Spinal cord (tissue), 10 donors: ENCODE measurements around the gene NDST1. TPM values are rescaled to one million over a fixed set of nuclear protein-coding genes. Genes with fewer than 3 reads are reported as not detected.
A peak's percentile ranks its signal among the peaks of the same experiment; 100 is the strongest.

Experiments used
- DNase-seq, 6 donors: peaks; one replicate each; pipeline versions ENCODE4 v3.0.0 to v3.0.0-alpha.2; 2013 to 2015; ENCODE audit warnings: low spot score in 6 of 6, low read depth in 4 of 6
- H3K27ac ChIP-seq: one replicate; pipeline ENCODE4 v1.5.1; 2013; ENCODE audit warnings: low read depth, low read length, control low read depth
- H3K27me3 ChIP-seq: one replicate; pipeline ENCODE4 v1.6.1; 2013; ENCODE audit warnings: low read length; ENCODE audit not compliant: control insufficient read depth, insufficient read depth
- H3K36me3 ChIP-seq: one replicate; pipeline ENCODE4 v1.6.1; 2013; ENCODE audit warnings: low read length; ENCODE audit not compliant: control insufficient read depth, insufficient read depth
- H3K4me1 ChIP-seq: one replicate; pipeline ENCODE4 v1.6.1; 2013; ENCODE audit warnings: low read length; ENCODE audit not compliant: control insufficient read depth, insufficient read depth
- H3K4me3 ChIP-seq: one replicate; pipeline ENCODE4 v1.5.1; 2013; ENCODE audit warnings: low read depth, low read length, control low read depth
- H3K9me3 ChIP-seq: one replicate; pipeline ENCODE4 v1.6.1; 2013; ENCODE audit warnings: low read length; ENCODE audit not compliant: control insufficient read depth, insufficient read depth
- WGBS: methylation state at CpG from one replicate; pipeline ENCODE4 v1.1.5; 2013; ENCODE audit warnings: missing lambda C conversion rate; ENCODE audit not compliant: insufficient coverage; 5-methylcytosine and 5-hydroxymethylcytosine counted together
- polyA plus RNA-seq, 2 donors: library from polyadenylated mRNA; unstranded; fragments of 120-200 nt; gene quantifications; one replicate each; pipeline ENCODE4 v1.2.1, GENCODE V29; 2013; ENCODE audit not compliant: insufficient read length in 2 of 2
- total RNA-seq, 2 donors: library from RNA; depleted of rRNA in 1 of 2; stranded (reverse); fragments of 120-200 nt in 1 of 2; fragments of >200 nt in 1 of 2; gene quantifications; one replicate each; pipeline versions ENCODE4 v1.2.3 to v1.2.4, GENCODE V29; 2013 to 2014
- donor health status: healthy.

Gene NDST1
- total and polyA plus RNA-seq, 4 donors: 32.8 to 81.1 (median 59.1) TPM

- no peaks in the 10 kb centered on the region for H3K9me3 ChIP-seq
- no peak for DNase-seq
- no peak overlapping the region for H3K27ac ChIP-seq
- H3K27me3 ChIP-seq: no peaks in the 10 kb centered on the region
- WGBS: 89% methylated on average over 3 of the region's 12 CpGs
- no peak overlapping the region for H3K4me3 ChIP-seq
- H3K4me1 ChIP-seq: peaks cover 10% of the 10 kb centered on the region
- H3K36me3 ChIP-seq: peaks cover 40% of the 10 kb centered on the region
These were observed 50.2 kb downstream of the NDST1 start for GRCh38 chr5:150558088-150558621.

DNA sequence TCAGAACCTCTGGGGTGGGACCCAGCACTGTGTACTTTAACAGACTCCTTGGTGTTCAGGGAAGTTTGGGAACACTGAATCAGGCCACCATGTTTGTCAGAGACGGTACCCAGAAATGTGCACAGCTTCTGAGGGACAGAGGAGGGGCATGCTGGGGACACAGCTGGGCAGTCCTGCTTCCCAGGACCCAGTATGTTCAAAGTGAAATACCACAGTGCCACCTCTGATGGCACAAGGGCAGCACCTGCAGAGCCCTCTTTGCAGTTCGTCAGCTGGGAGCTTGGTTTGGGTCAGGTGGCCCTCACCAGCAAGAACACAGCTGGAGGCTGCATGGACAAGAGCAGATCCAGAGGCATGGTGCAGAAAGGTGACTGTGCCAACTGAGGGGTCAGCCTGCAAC lies 51.2 kb downstream of the NDST1 start:
- DNase-seq: no peak
- WGBS: 83% methylated on average over 2 of the region's 2 CpGs
- peaks cover 30% of the 10 kb centered on the region for H3K36me3 ChIP-seq
- H3K27me3 ChIP-seq: no peaks in the 10 kb centered on the region
- H3K9me3 ChIP-seq: no peaks in the 10 kb centered on the region
- H3K4me1 ChIP-seq: peaks cover 10% of the 10 kb centered on the region
- H3K4me3 ChIP-seq: no peak overlapping the region
- no peak overlapping the region for H3K27ac ChIP-seq

DNA sequence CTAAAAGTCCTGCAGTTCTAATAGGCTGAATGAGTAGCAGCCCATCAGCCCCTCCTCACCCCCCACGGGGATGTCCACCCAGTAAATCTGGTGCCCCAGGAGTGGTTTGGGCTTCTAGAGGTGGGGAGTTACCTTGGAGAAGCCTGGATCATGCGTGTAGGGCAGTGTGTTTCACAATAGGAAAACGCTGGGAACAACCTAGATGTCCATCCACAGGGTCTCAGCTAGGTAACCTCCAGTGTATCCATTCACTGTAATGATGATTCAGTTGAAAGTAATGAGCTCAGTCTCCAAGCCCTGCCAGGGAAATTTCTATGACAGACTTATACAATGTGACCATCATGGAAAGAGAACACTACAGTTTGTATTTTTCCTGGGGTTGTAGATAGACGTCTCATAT lies 51.8 kb downstream of the NDST1 start:
- no peak for DNase-seq
- WGBS: no CpG with 5 or more reads among the region's 4 CpGs
- H3K36me3 ChIP-seq: peaks cover 24% of the 10 kb centered on the region
- H3K9me3 ChIP-seq: no peaks in the 10 kb centered on the region
- H3K27ac ChIP-seq: no peak overlapping the region
- H3K4me1 ChIP-seq: peaks cover 10% of the 10 kb centered on the region
- H3K27me3 ChIP-seq: no peaks in the 10 kb centered on the region
- no peak overlapping the region for H3K4me3 ChIP-seq

DNA sequence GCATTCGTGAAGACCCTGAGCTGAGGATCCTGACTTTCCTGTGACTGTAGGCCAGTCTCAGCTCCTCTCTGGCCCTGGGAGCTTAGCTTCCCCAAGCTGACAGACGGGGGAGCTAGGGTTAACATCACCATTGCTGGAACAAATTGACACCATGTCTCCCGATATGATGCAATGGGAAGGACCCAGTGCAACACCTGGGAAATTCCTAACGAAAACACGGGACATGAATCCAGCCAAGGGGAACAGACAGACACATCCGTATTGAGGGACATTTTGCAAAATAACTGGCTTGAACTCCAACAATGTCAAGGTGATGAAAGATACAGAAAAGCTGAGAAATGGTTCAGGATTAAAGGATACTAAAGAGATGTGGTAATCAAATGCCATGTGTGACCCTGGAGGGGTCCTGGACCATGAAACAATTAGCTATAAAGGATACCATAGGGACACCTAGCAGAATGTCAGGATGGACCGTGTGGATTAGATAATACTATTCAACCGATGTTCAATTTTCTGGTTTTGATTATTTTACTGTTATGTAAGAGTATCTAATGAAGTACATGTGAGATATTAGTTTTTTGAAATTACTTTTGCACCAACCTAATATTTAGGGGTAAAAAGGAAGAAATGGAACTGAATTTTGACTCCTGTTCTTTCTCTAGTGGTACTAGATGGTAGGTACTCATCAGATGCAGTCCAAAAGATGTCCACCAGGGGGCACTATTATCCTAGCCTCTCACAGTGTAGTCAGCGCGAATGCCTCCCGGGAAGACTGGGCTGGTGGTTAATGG lies 52.7 kb downstream of the NDST1 start:
- no peak overlapping the region for H3K4me3 ChIP-seq
- H3K36me3 ChIP-seq: peaks cover 15% of the 10 kb centered on the region
- H3K4me1 ChIP-seq: peaks cover 10% of the 10 kb centered on the region
- H3K9me3 ChIP-seq: no peaks in the 10 kb centered on the region
- H3K27ac ChIP-seq: no peak overlapping the region
- 6% methylated on average over 6 of the region's 11 CpGs for WGBS
- H3K27me3 ChIP-seq: no peaks in the 10 kb centered on the region
- peak; percentile 69 to 97 (median 88) for DNase-seq

- H3K9me3 ChIP-seq: no peaks in the 10 kb centered on the region
- no peak overlapping the region for H3K27ac ChIP-seq
- no peak for DNase-seq
- H3K4me1 ChIP-seq: peaks cover 10% of the 10 kb centered on the region
- no peaks in the 10 kb centered on the region for H3K27me3 ChIP-seq
- H3K4me3 ChIP-seq: no peak overlapping the region
- WGBS: no CpG with 5 or more reads among the region's 2 CpGs
- H3K36me3 ChIP-seq: peaks cover 10% of the 10 kb centered on the region
These were observed 53.2 kb downstream of the NDST1 start for GRCh38 chr5:150561192-150561512.

GRCh38 chr5:150561571-150562275 lies 53.8 kb downstream of the NDST1 start:
- WGBS: 100% methylated on average over 1 of the region's 4 CpGs
- no peak for DNase-seq
- no peaks in the 10 kb centered on the region for H3K27me3 ChIP-seq

DNA sequence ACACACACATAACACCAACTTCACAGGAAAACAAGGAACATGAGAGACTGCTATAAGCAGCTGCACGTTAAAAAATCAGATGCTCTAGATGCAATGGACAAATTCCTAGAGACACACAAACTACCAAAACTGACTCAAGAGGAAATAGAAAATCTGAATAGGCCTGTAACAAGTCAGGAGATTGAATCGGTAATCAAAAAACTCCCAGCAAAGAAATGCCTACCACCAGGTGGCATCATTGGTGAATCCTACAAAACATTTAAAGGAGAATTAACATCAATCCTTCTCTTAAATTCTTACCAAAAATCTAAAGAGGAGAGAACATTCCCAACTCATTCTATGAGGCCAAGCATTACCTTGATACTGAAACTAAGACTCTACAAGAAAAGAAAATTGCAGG lies 54.9 kb downstream of the NDST1 start:
- peak in 1 of 6 donors; percentile 18 for DNase-seq
- H3K4me1 ChIP-seq: peaks cover under 1% of the 10 kb centered on the region
- H3K9me3 ChIP-seq: no peaks in the 10 kb centered on the region
- H3K27ac ChIP-seq: no peak overlapping the region
- no peaks in the 10 kb centered on the region for H3K27me3 ChIP-seq
- no CpG with 5 or more reads among the region's 2 CpGs for whole genome bisulfite sequencing
- H3K36me3 ChIP-seq: no peaks in the 10 kb centered on the region
- H3K4me3 ChIP-seq: no peak overlapping the region

More at GRCh38 chr5:150561571-150562275, 53.8 kb downstream of the NDST1 start:
- no peak overlapping the region for H3K4me3 ChIP-seq
- H3K27ac ChIP-seq: no peak overlapping the region
- no peaks in the 10 kb centered on the region for H3K9me3 ChIP-seq
- peaks cover 8% of the 10 kb centered on the region for H3K36me3 ChIP-seq
- H3K4me1 ChIP-seq: peaks cover 10% of the 10 kb centered on the region

DNA sequence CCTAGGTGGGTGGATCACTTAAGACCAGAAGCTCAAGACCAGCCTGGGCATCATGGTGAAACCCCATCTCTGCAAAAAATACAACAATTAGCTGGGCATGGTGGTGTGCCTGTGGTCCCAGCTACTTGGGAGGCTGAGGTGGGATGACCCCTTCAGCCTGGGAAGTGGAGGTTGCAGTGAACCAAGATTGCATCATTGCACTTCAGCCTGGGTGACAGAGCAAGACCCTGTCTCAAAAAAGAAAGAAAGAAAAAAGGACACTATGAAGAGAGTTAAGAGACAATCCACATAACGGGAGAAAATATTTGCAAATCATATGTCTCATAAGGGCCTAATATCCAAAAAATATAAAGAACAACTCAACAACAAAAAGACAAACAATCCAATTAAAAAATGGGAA lies 57.9 kb downstream of the NDST1 start:
- DNase-seq: no peak
- H3K4me1 ChIP-seq: no peaks in the 10 kb centered on the region
- no CpG with 5 or more reads among the region's 1 CpG for WGBS
- no peaks in the 10 kb centered on the region for H3K27me3 ChIP-seq
- no peaks in the 10 kb centered on the region for H3K36me3 ChIP-seq
- no peak overlapping the region for H3K4me3 ChIP-seq
- no peak overlapping the region for H3K27ac ChIP-seq
- H3K9me3 ChIP-seq: no peaks in the 10 kb centered on the region

- H3K9me3 ChIP-seq: no peaks in the 10 kb centered on the region
- DNase-seq: no peak
- WGBS: no CpG with 5 or more reads among the region's 3 CpGs
- no peaks in the 10 kb centered on the region for H3K36me3 ChIP-seq
- no peaks in the 10 kb centered on the region for H3K27me3 ChIP-seq
- no peak overlapping the region for H3K4me3 ChIP-seq
- H3K4me1 ChIP-seq: no peaks in the 10 kb centered on the region
- H3K27ac ChIP-seq: no peak overlapping the region
These were observed 59.2 kb downstream of the NDST1 start for GRCh38 chr5:150567031-150567717.
